Measurements from ENCODE around the gene GPR42.

The GPR42 gene

GRCh38 chr19:35370722-35371121, at the start of gene GPR42:
TSS of gene GPR42 (plus strand) at chr19:35371068. CDS start at chr19:35371360, 292 bp downstream.
- DNase-seq (ENCODE audit: low spot score), result no peak

- no peak for DNase-seq (ENCODE audit: low spot score)
Measured at GRCh38 chr19:35321291-35321690, 49.6 kb upstream of the GPR42 start.

GRCh38 chr19:35322014-35322413, 48.9 kb upstream of the GPR42 start:
- DNase-seq (ENCODE audit: low spot score), result no peak

GRCh38 chr19:35327642-35328041, 43.2 kb upstream of the GPR42 start:
- DNase-seq (ENCODE audit: low spot score), result no peak

GRCh38 chr19:35328851-35329285, 42.0 kb upstream of the GPR42 start, which contains the start of gene CD22:
TSS of gene CD22 (plus strand) at chr19:35329187. CDS start at chr19:35332041, 2,854 bp downstream.
- no peak for DNase-seq (ENCODE audit: low spot score)

- DNase-seq (ENCODE audit: low spot score), result no peak
Measured at GRCh38 chr19:35329323-35329722, 41.5 kb upstream of the GPR42 start.

- no peak for DNase-seq (ENCODE audit: low spot score)
Measured at GRCh38 chr19:35330475-35330874, 40.4 kb upstream of the GPR42 start.

- no peak for DNase-seq (ENCODE audit: low spot score)
Measured at GRCh38 chr19:35331551-35332214, 39.2 kb upstream of the GPR42 start.

GRCh38 chr19:35332817-35333216, 38.1 kb upstream of the GPR42 start:
- no peak for DNase-seq (ENCODE audit: low spot score)

- no peak for DNase-seq (ENCODE audit: low spot score)
Measured at GRCh38 chr19:35334144-35334753, 36.6 kb upstream of the GPR42 start.

- no peak for DNase-seq (ENCODE audit: low spot score)
Measured at GRCh38 chr19:35336166-35336955, 34.5 kb upstream of the GPR42 start.

- DNase-seq (ENCODE audit: low spot score), result no peak
Measured at GRCh38 chr19:35337097-35337983, 33.5 kb upstream of the GPR42 start.

GRCh38 chr19:35337984-35338296, 32.9 kb upstream of the GPR42 start:
- no peak for DNase-seq (ENCODE audit: low spot score)

- DNase-seq (ENCODE audit: low spot score), result no peak
Measured at GRCh38 chr19:35340431-35340830, 30.4 kb upstream of the GPR42 start.

GRCh38 chr19:35341006-35341405, 29.9 kb upstream of the GPR42 start:
- DNase-seq (ENCODE audit: low spot score), result no peak

- no peak for DNase-seq (ENCODE audit: low spot score)
Measured at GRCh38 chr19:35341565-35342225, 29.2 kb upstream of the GPR42 start.

GRCh38 chr19:35342430-35342829, 28.4 kb upstream of the GPR42 start:
- no peak for DNase-seq (ENCODE audit: low spot score)

GRCh38 chr19:35344511-35345031, 26.3 kb upstream of the GPR42 start:
- DNase-seq (ENCODE audit: low spot score), result no peak

GRCh38 chr19:35345671-35346111, 25.2 kb upstream of the GPR42 start:
- DNase-seq (ENCODE audit: low spot score), result no peak

- DNase-seq (ENCODE audit: low spot score), result no peak
Measured at GRCh38 chr19:35346193-35347052, 24.4 kb upstream of the GPR42 start.
